GM21737 (cell line): ENCODE results near the gene PPP4R1.

Experiments used
- ATAC-seq: cut with Tn5 transposase; IDR thresholded peaks from one replicate; pipeline ENCODE4 v1.9.1; 2021; ENCODE audit warnings: mild to moderate bottlenecking, moderate library complexity; ENCODE audit not compliant: unreplicated experiment

The PPP4R1 gene

DNA sequence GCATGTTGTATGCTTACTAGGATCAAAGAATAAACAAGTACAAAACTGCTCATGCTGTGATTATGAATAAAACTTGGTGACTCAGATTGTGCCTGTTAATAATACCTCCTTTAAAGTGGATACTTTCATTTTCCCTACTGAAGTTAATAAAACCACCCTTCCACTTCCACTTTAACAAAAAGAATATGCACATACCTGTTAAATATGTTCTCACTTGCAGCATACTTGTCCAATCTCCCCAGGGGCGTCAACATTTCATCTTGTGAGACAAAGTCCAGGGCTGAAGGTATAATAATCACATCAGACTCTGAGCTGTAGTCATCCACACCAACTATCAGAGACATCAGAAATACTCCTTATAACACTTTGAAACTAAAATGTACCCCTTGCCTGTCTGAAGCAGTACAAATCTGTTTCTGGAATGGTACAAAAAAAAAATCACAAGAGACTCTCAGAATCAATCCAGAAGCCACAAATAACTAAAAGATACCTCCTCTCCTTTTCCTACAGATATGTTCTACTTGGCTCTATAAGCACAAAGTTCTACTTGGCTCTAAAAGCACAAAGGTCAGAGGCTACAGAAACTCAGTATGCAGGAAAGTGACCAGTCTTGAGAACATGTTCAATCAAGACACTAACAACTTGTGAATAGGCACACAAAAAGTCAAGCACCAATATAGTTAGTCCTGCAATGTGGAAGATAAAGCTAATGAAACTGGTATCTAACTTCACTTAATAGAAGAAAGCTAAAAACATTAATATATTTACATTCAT lies 19.3 kb downstream of the PPP4R1 start:
- peak; percentile 78 for ATAC-seq

DNA sequence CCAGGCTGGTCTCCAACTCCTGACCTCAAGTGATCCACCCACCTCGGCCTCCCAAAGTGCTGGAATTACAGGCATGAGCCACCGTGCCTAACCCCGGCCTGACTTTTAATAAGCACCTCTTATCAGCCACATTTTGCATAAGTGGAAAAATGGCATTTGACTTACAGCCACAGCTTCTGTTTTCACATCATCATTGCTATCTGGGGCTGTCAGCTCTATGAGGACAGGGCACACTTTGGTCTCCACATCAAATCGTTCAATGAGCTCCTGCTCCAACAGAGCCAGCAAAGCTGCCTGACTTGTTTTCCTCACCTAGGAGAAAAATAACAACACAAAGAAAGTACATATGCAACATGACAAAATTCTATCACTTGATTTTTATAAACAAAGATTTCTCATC lies 26.4 kb downstream of the PPP4R1 start:
- no peak for ATAC-seq

DNA sequence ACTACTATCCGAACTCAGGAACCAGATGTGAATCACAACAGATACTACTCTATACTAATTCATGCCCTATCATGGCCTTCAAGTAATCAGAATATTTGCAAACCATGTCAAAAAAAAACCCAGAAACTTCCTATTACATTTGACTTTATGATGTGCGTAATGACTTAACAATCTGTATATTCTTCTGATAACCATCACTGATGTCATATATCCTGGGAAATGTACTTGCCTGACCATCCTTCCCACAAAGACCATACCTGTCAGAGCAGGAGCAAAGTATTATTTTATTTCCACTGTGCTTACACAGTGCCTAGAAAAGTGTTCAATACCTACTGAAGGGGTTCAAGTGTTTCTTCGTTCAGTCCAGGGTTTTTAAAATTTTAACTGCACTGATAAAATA lies 27.5 kb downstream of the PPP4R1 start:
- no peak for ATAC-seq

DNA sequence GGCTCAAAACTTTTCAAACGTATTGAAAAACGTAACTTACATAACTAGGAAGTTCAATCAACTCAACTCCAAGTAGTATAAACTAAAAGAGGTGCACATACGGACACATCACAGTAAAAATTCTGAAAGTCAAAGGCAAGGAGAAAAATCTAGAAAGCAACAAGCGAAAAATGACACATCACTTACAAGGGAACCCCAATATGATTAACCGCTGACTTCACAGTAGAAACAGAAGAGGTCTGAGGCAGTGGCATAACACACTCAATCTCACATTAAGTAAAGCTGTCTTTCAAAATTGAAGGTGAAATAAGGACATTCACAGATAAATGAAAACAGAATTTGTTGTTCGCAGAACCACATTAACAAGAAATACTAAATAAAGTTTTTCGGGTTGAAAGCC lies 32.7 kb downstream of the PPP4R1 start:
- ATAC-seq = no peak

DNA sequence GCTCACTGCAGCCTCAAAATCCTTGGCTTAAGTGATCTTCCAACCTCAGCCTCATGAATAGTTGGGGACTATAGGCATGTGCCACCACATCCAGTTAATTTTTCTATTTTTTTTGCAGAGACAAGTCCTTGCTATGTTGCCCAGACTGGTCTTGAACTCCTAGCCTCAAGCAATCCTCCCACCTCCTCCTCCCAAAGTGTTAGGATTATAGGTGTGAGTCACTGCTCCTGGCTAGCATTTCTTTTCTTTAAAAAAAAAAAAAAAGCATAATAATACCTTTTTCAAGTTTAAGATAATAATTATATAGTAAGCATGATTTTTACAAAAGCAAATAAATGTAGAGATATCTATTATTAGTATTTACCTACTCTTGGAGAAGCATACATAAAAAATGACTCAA lies 36.1 kb downstream of the PPP4R1 start:
- no peak for ATAC-seq

DNA sequence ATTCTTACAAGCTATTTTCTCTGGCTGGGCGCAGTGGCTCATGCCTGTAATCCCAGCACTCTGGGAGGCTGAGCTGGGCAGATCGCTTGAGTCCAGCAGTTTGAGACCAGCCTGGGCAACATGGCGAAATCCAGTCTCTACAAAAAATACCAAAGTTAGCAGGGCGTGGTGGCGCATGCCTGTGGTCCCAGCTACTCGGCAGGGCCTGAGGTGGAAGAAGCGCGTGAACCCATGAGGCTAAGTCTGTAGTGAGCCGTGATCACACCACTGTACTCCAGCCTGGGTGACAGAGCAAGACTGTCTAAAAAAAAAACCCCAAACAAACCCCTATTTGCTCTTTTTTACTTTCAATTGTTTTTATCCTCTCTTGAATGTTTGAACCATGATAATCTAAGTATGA lies 37.0 kb downstream of the PPP4R1 start:
- no peak for ATAC-seq

DNA sequence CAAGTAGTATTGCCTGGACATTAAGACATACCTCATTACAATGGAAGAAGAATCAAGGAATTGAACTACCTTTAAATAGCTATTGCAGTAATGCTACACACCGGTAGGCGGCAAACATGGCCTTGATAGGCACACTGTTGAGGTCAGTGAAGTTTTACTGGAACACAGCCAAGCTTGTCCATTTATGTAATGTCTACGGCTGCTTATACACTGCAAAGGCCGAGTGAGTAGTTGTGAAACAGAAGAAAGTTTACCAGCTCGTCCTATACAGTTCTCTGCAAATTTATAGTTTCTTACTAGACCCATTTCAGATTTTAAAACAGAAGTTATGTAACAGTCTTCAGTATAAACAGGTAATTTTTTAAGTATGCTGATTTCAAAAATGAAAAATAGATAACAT lies 38.8 kb downstream of the PPP4R1 start:
- no peak for ATAC-seq

DNA sequence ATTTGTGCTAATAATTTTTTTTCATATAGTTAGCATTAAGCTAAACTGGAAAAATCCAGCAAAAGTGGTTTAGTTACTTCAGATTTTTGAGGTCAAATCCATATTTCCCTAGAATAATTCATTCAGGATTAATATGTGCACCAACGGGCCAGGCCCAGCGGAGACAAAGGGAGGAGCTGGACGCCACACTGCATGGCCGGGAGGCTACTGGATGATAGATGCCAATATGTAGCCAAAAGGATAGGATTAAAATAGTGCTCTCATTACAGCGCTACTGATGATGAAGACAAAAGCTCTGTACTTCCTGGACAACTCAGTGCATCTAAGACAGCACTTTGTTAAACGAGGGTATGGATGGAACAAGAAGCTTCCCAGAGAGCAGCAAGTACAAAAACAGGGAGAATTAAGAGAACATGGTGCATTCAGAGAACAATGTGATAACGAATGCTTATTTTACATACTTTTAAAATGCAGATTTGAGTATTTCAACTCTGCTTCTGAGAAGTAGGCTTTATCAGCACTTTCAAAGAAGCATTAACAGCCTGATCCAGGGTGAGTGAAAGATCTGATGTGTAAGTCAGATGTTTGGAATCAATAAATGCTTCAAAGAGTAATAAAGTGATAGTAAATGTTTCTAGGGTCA lies 39.8 kb downstream of the PPP4R1 start:
- ATAC-seq = no peak

DNA sequence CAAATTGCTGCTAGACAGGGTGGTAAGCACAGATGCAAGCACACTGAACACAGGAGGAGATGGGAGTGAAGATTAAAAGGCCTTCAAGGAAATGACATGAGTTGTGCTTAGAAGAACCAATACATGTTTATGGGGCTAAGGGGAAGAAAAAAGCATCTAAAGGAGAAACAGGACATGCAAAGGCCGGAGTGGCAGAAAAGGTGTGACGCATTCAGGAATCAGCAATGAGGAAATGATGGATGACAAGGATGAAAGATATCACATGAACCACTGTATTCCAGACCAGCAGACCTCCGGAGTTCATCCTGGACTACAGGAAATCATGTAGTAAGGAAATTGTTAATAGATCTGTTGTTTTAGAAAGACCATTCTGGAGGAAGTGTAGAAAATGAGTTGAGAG lies 42.8 kb downstream of the PPP4R1 start:
- no peak for ATAC-seq

DNA sequence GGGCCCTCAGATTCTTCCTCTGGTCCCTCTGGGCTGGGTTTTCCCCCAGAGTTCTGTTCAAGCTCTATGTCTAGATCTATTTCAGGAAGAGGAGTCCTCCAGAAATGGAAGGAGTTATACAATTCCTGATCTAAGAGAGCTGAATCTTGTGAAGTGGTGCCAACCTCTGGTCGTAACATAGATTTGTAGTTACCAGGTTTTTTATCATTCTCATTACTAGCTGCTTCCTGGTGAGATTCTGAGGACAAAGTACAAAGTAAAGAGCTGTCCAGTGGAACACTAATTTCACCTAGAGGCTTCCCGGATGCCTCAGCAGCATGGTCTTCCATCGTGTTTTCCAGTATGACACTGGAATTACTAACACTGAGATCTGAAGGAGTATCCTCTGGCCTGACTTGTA lies 44.1 kb downstream of the PPP4R1 start:
- no peak for ATAC-seq

DNA sequence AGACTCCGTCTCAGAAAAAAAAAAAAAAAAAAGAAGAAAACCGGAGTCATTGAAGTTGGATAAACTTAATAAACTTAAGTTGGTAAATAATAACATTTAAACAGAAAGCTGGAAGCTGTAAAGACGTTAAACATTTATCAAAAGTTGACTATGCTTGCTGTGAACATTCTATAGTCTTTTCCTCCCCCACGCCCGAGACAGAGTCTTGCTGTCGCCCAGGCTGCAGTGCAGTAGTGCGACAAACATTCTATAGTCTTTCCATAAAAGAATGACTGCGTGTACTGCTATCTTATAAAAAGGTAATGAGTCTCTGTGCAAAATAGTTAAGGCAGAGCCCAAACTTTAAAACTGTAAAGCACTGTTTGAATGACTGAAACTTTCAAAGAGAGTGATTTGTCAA lies 45.2 kb downstream of the PPP4R1 start:
- no peak for ATAC-seq

DNA sequence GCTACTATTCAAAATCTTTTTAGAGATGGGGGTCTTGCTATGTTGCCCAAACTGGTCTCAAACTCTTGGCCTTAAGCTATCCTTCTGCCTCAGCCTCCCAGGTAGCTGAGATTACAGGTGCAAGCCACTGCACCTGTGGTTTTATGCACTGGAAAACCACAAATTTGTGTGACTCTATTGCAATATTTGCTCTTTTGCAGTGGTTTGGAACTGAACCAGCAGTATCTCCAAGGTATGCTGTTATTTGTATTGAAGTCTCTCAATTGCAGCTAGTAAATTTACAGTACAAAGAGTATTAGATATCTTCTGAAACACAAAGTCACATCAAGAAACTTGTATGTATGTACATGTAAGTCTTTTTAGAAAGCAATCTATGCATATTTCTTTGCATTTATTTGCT lies 46.2 kb downstream of the PPP4R1 start:
- no peak for ATAC-seq

DNA sequence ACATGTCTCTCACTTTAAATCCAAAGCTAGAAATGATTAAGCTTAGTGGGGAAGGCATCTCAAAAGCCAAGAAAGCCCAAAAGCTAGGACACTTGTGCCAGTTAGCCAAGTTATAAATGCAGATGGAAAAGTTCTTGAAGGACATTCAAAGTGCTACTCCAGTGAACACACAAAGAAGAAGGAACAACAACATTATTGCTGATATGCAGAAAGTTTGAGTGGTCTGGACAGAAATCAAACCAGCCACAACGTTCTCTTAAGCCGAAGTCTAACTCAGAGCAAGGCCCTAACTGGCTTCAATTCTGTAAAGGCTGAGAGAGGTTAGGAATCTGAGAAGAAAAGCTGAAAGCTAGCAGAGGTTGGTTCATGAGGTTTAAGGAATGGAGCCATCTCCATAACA lies 49.0 kb downstream of the PPP4R1 start:
- ATAC-seq = no peak

DNA sequence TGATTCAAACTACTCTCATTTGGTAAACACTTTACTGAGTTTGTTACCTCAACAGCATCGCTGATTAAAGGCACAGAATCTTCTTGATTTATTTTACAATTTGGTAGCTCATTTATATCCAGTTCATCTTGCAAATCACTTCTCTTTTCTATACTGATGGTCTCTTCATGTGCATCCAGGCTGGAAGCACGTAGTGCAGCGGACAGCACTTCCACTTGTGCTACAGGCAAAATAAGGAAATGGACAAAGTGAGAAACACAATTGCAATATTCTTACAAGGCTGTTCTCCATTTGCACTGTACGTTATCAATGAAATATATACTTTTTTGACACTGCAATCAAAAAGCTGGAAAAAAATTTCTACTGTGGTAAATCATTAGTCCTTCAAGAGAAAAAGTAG lies 51.0 kb downstream of the PPP4R1 start:
- ATAC-seq = no peak

DNA sequence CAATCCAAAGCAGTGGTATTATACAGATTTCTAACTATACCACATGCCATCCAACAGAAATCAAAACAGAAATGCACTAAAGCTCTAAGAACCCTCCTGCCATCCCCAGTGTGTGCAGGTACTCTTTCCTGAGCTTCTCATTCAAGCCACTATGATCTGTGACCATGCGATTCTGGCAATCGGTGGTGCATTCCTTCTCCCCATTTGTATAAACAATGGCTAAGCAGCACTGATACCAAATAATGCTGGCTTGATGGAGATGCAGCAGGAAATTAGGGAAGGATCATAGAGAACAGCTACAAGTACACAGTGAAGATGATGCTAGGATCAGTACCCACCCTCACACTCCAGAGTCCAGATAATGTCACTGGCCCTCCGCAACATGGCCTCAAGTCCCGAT lies 51.8 kb downstream of the PPP4R1 start:
- no peak for ATAC-seq

DNA sequence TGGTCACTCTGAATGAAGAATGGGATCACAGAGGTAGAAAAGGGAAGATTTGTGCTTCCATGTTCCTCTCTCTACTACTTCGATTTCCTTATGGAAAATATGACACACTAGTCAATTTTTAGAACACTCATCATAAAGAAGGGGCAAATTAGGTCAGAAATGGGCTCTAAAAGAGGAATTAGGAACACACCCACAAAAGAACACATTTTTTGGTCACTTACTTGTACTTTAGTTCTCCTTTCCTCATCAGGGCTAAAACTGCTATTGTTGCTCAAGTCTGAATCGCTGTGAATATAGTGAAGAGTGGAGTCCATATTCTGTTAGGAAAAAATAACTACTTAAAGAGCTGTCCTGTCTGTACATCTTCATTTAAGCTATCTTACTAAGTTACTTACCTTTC lies 52.6 kb downstream of the PPP4R1 start:
- ATAC-seq = no peak

DNA sequence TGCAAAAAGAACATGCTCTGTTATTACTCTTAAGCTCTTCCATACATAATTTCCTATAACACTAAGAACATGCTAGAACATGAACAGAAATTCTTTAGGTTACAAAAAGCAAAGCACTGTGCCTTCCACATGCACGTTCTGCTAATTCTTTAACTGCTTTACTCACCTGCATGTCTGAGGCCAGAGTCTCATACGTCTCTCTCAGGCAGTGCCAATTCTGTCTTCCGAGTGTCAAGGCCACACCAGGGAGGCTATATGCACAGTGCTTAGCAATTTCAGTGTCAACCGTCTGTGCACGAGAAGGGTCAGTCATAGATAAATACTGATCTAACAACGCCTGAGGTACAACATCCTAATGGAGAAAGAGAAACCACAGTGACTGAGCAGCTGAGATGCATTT lies 55.1 kb downstream of the PPP4R1 start:
- ATAC-seq = no peak

DNA sequence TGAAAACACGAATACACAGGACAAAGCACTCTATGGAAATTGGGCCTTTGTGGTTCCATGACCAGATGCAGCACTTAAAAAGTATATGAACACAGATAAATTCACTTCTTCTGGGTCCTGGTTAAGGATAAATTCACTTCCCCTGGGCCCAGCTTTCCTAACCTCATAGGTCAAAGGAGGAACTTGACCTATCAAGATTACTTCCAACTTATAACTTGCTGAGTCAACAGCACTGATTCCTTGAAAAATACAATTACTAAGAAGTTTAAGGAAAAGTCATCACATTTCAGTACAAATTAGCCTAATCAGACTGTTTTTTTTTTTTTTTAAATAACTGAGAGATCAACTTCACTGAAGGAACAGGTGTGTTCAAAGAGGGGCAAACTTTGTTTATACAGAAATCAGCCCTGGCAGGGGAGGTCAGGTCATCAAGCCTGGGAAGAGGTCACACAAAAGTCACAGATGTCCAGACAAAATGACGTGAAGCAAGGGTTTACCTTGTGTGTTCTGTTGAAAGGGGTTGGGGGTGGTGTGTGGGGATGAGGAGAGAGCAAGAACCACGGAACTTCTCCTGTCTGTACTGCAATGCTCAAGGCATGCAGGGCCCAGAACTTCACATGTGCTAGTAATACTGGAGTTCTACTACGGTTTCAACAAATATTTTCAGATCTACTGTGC lies 55.8 kb downstream of the PPP4R1 start:
- ATAC-seq = no peak

DNA sequence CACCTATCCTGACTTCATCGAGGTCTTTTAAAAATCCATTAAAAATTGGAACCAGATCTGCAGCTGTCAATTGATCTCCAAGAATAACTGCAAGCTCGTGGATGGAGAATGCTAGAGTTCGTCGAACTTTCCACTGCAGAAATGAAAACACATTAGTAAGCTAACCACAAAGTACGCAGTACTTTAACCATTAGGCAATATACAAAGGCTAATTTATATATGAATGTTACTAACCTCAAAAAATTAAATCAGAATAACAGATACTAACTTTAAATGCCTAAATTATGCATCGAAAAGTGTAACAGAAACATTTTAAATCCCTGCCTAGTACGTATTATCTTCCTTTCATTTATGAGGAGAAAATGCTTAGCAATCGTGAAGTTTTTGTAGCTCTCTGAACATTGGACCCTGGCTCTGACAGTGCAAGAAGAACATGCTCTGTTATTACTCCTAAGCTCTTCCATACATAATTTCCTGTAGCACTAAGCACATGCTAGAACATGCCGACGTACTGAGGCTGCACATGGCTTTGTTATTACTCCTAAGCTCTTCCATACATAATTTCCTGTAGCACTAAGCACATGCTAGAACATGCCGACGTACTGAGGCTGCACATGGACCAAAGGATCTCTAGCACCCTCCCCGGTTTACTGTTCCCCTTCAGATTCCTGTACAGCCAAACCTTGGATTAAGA lies 57.0 kb downstream of the PPP4R1 start:
- no peak for ATAC-seq

DNA sequence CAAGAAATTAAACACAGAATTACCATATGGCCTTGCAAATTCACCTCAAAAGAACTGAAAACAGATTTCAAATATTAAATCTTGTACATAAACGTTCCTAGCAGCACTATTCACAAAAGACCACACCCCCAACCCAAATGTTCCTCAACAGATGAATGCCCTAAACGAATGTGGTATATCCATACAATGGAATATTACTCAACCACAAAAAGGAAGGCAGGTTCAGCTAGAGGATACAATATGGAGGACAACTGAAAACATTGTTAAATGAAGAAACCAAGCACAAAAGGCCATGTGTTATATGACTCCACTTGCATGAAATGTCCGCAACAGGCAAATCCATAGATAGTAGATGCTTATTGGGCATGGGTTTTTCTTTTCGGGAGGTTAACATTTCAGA lies 61.7 kb downstream of the PPP4R1 start:
- no peak for ATAC-seq

DNA sequence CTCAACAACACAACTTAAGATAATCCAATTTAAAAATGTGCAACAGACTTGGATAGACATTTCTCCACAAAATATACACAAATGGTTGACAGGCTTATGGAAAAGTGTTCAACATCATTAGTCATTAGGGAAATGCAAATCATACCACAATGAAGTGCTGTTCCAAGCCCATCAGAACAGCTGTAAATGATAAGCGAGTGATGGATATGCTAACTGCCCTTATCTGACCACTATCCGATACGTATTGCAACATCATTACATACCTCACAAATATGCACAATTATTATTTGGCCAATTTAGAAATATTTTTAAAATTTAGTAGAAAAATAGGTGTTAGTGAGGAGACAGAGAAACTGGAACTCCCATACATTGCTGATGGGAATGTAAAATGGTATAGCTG lies 62.2 kb downstream of the PPP4R1 start:
- no peak for ATAC-seq

DNA sequence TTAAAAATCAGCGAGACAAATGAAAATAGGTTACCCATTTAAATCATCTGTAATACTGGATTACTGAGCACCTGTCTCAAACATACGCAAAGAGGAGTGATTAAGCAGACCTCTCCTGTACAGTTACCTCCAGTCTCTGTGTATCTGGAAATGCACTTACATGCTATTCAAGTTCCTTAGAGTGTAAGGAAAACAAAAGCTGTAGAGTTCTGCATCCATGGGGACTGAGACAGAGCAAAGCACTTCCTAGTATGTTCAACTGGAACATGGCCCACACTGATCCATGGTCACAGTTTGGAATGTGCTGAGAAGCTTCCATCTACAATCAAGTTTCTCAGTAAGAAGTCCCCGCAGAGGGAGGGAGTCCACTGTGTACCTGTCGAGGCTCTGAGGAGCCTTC lies 63.9 kb downstream of the PPP4R1 start:
- ATAC-seq = no peak
